ENCODE measurements around the gene KCNRG.
A peak's percentile ranks its signal among the peaks of the same experiment; 100 is the strongest.
"Not testable (repeated sequence)": the region's sequence is repeated elsewhere in the genome, so short reads cannot be mapped to it uniquely, and the experiment has no call there.

KCNRG gene, protein sequence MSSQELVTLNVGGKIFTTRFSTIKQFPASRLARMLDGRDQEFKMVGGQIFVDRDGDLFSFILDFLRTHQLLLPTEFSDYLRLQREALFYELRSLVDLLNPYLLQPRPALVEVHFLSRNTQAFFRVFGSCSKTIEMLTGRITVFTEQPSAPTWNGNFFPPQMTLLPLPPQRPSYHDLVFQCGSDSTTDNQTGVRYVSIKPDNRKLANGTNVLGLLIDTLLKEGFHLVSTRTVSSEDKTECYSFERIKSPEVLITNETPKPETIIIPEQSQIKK

GRCh38 chr13:50015258-50015657, at the start of gene KCNRG:
TSS of gene KCNRG (plus strand) at chr13:50015444. CDS start at chr13:50015494, 50 bp downstream.
- DNase-seq (ENCODE audit: low spot score), result no peak

DNA sequence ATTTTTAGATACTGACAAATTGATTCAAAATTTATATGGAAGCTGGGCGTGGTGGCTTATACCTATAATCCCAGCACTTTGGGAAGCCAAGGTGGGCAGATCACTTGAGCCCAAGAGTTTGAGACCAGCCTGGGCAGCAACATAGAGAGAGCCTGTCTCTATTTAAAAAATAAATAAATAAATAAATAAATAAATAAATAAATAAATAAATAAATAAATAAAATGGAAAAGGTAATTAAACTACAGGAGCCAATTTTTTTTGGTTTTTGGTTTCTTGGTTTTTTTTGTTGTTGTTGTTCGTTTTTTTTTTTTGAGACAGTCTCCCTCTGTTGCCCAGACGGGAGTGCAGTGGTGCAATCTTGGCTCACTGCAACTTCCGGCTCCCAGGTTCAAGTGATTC, 47.8 kb upstream of the KCNRG start:
- DNase-seq (ENCODE audit: low spot score), result no peak

DNA sequence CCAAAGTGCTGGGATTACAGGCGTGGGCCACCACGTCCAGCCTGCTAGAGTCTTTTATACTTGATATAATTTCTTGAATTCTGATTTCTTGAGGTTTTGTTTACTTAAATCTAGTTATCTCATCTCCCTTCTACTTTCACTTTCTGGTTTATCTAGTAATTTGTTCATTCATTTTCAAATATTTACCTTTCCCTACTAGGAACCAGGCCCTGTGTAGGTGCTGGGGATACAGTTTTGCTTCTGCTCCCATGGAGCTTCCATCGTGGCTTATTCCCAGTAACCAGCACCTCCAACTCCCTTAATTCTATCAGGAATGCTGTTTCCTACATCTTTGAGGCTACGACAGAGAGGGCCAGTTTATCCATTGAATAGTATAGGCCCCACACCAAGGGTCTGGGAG, 42.5 kb upstream of the KCNRG start:
- no peak for DNase-seq (ENCODE audit: low spot score)

DNA sequence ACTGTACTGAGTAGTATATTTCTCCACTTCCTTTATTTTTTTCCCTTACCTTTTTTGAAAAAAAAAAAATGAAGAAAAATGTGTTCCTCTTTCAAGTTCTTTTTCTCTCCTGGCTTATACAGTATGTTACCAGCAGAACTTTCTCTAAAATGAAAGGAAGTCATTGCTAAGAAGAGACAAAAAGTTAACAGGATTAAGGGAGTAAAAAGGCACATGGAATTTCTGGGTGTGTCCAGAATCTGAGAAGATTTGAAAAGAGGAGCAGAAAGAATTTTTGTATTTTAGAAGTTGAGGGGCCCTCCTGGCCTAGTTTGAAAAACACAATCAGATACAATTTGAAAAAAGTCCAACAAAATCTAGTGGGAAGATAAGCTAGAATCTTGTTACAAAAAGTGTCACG, 39.4 kb upstream of the KCNRG start:
- no peak for DNase-seq (ENCODE audit: low spot score)

GRCh38 chr13:49976314-49977258, 38.7 kb upstream of the KCNRG start:
- DNase-seq (ENCODE audit: low spot score), result peak; percentile 72

- DNase-seq (ENCODE audit: low spot score), result no peak
These were observed 37.3 kb upstream of the KCNRG start for GRCh38 chr13:49977992-49978391.

GRCh38 chr13:49980266-49980665, 35.0 kb upstream of the KCNRG start:
- no peak for DNase-seq (ENCODE audit: low spot score)

- no peak for DNase-seq (ENCODE audit: low spot score)
These were observed 30.1 kb upstream of the KCNRG start for GRCh38 chr13:49985129-49985528.

- no peak for DNase-seq (ENCODE audit: low spot score)
These were observed 28.8 kb upstream of the KCNRG start for GRCh38 chr13:49986471-49986870.

- not testable (repeated sequence) for DNase-seq (ENCODE audit: low spot score)
These were observed 24.6 kb upstream of the KCNRG start for GRCh38 chr13:49990612-49991011.

GRCh38 chr13:49993111-49993510, 22.1 kb upstream of the KCNRG start:
- DNase-seq (ENCODE audit: low spot score), result no peak

DNA sequence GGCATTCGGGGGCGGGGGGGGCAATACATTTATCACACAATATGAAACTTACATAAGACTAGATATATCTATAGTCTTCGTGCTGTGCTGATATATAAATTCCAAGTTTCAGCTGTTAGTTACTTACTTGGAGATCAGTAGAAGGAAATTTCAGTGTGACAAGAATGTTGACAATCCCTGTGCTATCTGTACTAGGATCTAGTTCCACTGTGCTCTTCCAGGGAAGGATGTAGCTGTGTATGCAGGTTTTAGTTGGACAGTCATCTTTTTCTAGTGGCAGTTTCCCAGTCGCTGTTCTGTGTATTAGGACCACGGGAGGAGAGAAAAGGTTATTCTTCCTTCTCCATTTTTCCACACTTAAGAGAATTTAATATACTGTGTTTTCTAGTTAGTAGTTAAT, 21.6 kb upstream of the KCNRG start:
- DNase-seq (ENCODE audit: low spot score), result no peak

DNA sequence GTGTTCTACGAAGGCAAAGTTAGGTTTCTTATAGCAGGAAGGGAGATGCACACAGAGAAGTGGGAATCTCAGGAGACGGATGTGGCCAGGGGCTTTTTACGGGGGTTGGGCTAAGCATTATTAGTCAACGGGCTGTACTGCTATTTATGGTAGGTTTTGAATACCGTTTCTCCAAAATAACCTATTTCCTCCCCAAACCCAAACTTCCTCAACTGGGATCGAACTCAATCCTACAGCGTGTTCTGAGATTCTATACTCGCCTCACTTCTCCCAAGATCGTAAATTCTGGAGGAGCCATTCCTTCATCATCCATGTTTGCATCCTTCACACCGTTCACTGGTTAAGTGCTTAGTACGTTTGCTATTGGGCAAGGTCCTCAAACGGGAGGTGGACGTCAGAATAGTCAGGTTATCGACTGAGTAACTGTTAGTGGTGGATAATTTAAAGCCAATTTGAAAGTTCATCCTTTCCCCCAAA, 19.6 kb upstream of the KCNRG start:
- no peak for DNase-seq (ENCODE audit: low spot score)

DNA sequence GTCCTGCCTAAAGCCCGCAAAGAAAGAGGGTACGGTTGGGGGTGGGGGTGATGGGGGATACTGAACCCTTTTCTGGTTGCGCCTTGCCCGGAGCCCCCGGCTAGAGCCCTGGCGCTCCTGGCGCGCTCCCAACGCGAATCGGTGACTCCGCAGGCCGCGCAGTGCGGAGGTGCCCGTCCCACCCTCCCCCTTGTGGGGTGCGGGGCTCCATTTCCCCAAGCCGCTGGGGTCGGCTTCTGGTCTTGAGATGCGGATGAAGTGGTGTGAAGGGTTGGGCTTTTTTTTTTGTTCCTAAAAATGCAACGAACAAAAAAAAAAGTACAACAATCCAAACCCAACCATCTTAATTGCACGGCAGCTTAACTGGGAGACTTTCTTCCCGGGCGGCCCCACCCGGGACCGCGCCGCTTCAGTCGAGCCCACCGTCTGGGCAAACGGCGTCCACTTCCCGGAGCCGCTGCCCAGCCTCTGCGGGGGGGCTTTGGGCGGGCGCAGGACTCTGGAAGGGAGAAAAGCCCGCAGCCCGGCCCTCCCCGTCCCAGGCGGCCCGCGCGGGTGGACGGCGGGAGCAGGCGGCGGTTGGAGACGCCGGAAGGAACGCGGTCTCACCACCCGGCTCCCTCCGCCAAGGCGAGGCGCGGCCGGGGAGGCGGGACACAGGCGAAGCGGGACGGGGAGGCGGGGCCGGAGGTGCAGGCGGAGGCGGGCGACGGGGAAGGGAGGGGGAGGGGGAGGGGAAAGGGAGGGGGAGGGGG, 18.9 kb upstream of the KCNRG start:
- peak; percentile 89 for DNase-seq (ENCODE audit: low spot score)

GRCh38 chr13:49996951-49997895, 18.0 kb upstream of the KCNRG start, which contains the start of gene TRIM13:
TSS of gene TRIM13 (plus strand) at chr13:49997042. CDS start at chr13:50011941, 14,899 bp downstream.
- peak; percentile 93 for DNase-seq (ENCODE audit: low spot score)

DNA sequence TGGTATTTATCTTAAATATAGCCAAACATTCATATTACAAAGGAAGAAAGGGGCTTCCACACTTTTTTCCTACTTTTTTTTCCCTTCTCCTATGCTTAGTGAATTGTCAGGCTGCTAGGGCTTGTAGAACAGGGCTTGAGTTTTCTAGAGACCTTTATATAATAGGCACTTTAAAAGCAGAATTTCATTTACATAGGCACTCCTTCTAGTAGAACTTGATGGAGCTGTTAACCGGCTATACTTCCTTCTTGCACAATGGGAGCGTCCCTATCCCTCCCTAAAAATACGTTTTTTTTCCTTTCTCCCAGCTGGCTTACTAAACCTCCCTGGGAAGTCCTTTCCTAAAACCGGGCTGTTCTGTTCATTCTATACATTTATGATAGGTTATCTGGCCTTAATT, 17.3 kb upstream of the KCNRG start:
- no peak for DNase-seq (ENCODE audit: low spot score)

- DNase-seq (ENCODE audit: low spot score), result no peak
These were observed 16.3 kb upstream of the KCNRG start for GRCh38 chr13:49998714-49999624.

- DNase-seq (ENCODE audit: low spot score), result no peak
These were observed 14.0 kb upstream of the KCNRG start for GRCh38 chr13:50001287-50001686.

DNA sequence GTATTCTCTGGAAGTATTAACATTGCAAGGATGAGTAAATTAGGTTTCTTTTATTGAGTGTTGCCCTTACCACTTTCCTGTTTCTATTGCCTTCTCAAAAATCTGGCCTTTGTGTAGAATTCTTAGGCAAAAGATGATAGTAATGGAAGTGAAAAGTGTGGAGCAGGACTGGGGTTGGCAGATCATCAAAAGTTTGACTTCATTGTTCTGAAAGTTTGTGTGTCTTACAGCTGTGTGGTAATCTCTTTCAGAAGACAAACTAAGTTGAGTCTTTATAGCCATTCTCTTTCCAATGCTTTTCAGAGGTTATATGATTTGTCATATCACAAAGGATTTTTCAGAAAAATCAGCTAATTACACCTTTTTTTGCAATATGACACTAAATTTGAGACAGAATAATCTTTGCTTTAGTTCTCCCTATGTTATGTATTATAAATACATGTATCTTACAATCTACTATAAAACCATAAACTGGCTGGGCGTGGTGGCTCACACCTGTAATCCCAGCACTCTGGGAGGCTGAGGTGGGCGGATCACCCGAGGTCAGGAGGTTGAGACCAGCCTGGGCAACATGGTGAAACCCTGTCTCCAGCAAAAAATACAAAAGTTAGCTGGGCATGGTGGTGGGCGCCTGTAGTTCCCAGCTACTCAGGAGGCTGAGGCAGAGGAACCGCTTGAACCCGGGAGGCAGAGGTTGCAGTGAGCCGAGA, 8.7 kb upstream of the KCNRG start:
- no peak for DNase-seq (ENCODE audit: low spot score)

Data from putamen (tissue), 1 donor.